Right ventricle myocardium superior (tissue), 1 donor: ENCODE measurements around the gene KRTCAP2. TPM values are rescaled to one million over a fixed set of nuclear protein-coding genes. Genes with fewer than 3 reads are reported as not detected.
"Not testable (repeated sequence)": the region's sequence is repeated elsewhere in the genome, so short reads cannot be mapped to it uniquely, and the experiment has no call there.

Source experiments
- ATAC-seq: fragments of 200-7000 bp; cut with Tn5 transposase; one replicate; pipeline ENCODE4 v1.9.1; 2020; ENCODE audit warnings: mild to moderate bottlenecking; ENCODE audit not compliant: poor library complexity
- DNase-seq: peaks from one replicate; pipeline ENCODE4 v3.0.0-alpha.2; 2020
- intact Hi-C: fragments of 100-400 bp; cut with DNase I; formaldehyde crosslinking; loops from one replicate; pipeline ENCODE4 v1.11.2; 2022
- total RNA-seq: library from RNA; stranded (reverse); fragmentation: NEBNext Ultra II Directional; extraction: Animal tissue kit (Norgen Biotek cat#: 25700); gene quantifications from one replicate; pipeline ENCODE4 v1.2.1, GENCODE V29; 2021
- donor health status: DM: no; HTN: yes; CAD: no; lungs with severe emphysema.

Gene KRTCAP2
- total RNA-seq, 1 donor from 2014 or later = 121 TPM

DNA sequence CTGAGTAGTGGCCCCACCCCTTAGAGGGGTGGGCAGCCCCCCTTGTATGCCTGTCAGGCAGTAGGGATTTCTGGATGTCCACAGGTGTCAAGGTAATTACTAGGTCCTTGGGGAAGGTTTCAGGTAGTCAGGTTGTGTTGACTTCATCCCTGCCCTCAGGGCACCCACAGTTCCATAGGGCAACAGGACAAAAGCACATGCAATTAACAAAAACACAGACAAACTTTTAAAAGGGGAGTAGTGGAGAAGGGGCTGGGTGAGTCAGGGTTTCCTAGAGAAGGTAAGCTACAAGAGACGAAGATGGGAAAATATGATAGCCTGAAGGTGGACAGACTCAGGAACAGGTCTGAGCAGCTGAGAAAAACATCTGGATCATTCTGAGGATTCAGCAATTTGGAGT, 14.1 kb downstream of the KRTCAP2 start:
- ATAC-seq (no peak), DNase-seq (no peak)
- intact Hi-C loops = no loop called here

- DNase-seq, ATAC-seq, intact Hi-C loops: not testable (repeated sequence)
Measured at GRCh38 chr1:155155996-155156643, 17.0 kb downstream of the KRTCAP2 start.

GRCh38 chr1:155145491-155145890, 27.6 kb downstream of the KRTCAP2 start:
- DNase-seq (no peak), ATAC-seq (no peak)
- intact Hi-C loops = no loop called here

GRCh38 chr1:155141749-155142148, 31.4 kb downstream of the KRTCAP2 start:
- no peak for ATAC-seq
- DNase-seq = no peak
- intact Hi-C loops = no loop called here

DNA sequence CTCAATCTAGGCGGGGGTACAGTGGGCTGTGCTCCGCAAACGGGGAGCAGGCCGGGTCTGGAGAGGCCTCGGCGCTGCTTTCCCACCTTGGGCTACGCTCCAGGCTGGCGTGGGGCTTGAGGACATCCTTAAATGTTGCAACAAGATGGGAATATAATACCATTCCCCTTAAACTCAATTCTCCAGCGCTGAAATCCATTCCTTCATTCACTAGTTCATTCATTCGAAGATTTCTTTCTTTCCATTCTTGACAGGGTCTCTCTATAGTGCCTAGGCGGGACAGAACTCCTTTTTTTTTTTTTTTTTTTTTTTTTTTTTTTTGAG, 32.5 kb downstream of the KRTCAP2 start:
- ATAC-seq = no peak
- DNase-seq = no peak
- intact Hi-C loops = no loop called here

GRCh38 chr1:155139895-155140629, 33.0 kb downstream of the KRTCAP2 start, which contains the start of gene DPM3:
Gene DPM3, minus strand, starts transcription at chr1:155140531. Its CDS starts 291 bp downstream, at chr1:155140240.
- intact Hi-C loops = no loop called here
- ATAC-seq = peak; percentile 77
- peak; percentile 95 for DNase-seq

DNA sequence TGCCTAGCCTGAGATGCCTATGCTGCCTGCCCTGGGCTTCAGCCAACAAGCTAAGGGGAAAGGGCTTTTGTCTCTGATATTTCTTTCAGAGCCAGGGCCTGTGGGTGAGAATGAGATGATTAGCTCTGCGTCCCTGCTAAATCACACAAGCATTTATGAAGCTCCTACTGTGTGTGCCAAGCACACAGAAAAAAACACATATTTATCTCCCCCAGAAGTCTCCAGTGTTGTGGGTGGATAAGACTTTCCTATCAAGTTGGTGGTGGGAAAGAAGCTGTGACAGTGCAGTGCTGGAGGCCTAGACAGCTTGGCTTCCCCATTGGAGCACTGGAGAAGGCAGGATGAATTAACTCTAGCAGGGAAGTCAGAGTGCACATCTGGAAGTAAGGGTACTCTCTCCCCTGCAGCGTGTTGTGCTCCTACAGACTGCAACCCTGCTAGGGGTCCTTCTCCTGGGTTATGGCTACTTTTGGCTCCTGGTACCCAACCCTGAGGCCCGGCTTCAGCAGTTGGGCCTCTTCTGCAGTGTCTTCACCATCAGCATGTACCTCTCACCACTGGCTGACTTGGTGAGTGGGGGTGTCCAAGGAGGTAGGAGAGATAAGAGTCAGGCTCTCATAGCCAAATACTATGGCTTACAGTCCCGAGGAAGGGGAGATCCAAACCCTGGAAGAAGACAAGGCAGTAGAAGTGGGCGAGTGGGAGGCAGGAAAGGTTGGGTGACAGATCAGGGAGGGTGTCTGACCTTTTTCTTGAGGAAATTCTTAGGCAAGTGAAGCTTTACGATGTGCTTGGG, 35.8 kb downstream of the KRTCAP2 start:
- DNase-seq (no peak), ATAC-seq (no peak)
- intact Hi-C loops = no loop called here

DNA sequence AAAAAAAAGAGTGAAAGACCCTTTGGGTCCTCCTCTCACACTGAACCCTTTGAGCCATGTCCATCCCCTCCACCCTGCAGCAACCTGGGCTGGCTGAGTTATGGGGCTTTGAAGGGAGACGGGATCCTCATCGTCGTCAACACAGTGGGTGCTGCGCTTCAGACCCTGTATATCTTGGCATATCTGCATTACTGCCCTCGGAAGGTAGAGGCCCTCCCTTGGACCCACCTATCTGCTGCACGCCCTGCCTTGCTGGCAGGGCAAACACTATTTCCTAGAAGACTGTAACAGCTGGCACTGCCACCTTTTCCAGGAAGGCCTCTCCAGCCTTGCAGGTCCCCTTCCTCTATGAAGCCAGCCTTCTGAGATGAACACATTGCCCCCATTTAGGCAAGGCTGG, 36.4 kb downstream of the KRTCAP2 start:
- ATAC-seq = no peak
- intact Hi-C loops = no loop called here
- no peak for DNase-seq

DNA sequence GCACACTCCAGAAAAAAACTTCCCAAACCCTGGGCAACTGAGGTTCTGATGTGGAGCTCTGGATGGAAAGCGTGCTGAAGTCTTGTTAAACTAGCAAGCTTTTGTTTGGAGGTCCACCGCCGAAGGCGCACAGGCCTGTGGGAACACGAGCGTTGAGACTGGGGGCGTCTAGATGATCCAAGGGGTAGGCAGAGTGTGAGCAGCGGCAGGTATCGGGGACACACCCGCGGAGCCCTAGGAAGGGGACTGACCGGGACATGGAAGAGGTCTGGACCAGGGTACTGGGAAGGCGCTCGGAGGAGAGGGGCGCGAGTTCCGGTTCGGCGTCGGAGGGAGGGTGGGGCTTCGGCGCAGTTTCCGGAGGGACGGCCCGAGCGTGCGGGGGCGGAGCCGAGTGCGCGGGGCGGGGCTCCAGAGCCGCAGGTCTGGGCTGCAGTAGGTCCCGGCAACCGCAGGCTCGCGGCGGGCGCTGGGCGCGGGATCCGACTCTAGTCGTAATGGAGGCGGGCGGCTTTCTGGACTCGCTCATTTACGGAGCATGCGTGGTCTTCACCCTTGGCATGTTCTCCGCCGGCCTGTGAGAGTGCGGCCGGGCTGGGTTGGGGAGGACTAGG, 37.6 kb downstream of the KRTCAP2 start, which contains the start of gene SLC50A1:
TSS of gene SLC50A1 (plus strand) at position 438 of the 614 bp plus-strand sequence. CDS start at position 498, 60 bp downstream.
- ATAC-seq (peak; percentile 94), DNase-seq (peak; percentile 97)
- intact Hi-C loops = no loop called here

DNA sequence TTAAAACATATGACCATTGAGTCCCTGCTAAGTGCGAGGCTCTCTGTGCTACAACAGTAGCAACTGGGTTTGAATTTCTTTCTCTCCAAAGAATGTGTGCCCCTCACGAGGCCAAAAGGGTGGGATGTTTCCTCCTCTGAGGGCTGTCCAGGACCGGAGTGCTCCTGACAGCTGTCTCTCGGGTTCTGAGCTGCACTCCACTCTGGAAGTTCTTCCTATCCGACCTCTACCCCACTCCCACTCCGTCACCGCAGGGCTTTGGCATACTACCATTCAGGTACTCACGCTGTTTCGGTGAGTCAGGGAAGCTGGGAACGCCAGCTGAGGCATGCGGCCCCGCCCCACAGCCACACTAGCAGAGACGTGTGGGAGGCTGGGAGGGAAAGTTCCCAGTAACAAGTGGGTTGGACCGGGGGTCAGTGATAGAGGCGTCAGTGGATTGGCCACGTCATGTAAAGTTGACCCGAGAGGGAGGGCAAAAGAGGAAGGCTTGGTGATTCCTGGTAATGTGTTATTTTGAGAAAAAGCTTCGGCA, 38.2 kb downstream of the KRTCAP2 start:
- intact Hi-C loops = no loop called here
- DNase-seq (peak; percentile 88), ATAC-seq (peak; percentile 55)

- ATAC-seq = no peak
- DNase-seq = no peak
- intact Hi-C loops = no loop called here
Measured at GRCh38 chr1:155134322-155134721, 38.8 kb downstream of the KRTCAP2 start.

GRCh38 chr1:155133799-155134281, 39.3 kb downstream of the KRTCAP2 start:
- DNase-seq = no peak
- no peak for ATAC-seq
- intact Hi-C loops = no loop called here

DNA sequence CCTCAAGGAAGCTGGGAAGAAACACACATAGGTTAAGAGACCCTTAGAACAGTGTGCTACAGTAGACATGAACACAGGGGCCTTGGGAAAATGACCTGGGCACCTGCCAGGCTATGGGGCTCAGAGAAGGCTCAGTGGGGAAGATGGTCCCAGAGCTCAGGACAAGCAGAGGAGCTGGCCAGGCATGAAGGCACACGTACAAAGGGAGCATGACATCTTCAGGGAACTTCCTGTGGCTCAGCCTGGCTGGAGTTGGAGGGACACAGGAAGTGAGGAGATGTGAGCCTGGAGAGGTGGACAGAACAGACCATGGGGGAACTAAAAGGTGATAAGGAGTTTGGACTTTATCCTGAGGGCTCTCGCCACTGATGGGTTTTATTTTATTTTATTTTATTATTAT, 41.2 kb downstream of the KRTCAP2 start:
- DNase-seq (no peak), ATAC-seq (no peak)
- intact Hi-C loops = no loop called here

DNA sequence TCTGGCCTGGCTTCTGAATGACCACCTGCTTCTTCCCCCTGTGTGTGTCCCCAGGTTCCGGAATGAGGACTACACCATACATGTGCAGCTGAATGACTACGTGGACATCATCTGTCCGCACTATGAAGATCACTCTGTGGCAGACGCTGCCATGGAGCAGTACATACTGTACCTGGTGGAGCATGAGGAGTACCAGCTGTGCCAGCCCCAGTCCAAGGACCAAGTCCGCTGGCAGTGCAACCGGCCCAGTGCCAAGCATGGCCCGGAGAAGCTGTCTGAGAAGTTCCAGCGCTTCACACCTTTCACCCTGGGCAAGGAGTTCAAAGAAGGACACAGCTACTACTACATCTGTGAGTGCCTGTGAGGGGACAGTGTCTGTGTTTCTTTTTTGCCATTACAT, 41.8 kb downstream of the KRTCAP2 start:
- peak; percentile 1 for ATAC-seq
- DNase-seq = peak; percentile 74

DNA sequence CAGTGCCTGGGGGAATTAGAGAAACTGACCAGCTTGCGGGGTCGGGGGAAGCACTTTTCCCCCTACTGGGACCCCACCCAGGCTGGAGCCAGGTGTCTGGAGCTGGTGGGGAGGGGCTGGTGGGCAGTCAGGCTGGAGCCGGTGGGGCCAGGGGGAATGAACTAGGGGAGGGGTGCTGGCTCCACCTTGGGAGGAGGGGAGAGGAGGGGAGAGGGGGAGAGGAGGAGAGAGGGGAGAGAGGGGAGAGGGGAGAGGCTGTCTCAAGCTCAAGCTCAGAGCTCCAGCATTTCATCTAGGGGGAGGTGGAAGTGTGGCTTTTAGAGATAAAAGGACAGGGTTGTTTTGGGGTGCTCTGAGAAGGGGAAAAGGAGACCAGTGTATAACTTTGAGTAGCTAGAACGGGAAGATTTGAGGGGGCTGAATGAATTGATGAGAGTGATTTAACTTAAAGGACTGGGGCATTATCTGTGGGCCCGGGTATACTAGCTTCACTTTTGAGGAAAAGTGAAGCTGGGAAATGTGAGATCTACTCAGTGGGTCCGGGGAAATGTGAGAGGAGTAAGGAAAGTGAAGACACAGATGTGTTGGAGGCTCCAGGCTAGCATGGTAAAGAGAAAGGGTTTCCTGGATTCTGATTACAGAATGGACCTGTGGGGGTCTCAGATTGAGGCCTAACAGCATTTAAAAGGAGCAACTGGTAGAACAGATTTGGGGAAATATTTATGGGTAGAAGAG, 42.7 kb downstream of the KRTCAP2 start:
- ATAC-seq = no peak
- intact Hi-C loops = no loop called here

More for the DNA sequence above, 41.8 kb downstream of the KRTCAP2 start:
- intact Hi-C loops = no loop called here

DNA sequence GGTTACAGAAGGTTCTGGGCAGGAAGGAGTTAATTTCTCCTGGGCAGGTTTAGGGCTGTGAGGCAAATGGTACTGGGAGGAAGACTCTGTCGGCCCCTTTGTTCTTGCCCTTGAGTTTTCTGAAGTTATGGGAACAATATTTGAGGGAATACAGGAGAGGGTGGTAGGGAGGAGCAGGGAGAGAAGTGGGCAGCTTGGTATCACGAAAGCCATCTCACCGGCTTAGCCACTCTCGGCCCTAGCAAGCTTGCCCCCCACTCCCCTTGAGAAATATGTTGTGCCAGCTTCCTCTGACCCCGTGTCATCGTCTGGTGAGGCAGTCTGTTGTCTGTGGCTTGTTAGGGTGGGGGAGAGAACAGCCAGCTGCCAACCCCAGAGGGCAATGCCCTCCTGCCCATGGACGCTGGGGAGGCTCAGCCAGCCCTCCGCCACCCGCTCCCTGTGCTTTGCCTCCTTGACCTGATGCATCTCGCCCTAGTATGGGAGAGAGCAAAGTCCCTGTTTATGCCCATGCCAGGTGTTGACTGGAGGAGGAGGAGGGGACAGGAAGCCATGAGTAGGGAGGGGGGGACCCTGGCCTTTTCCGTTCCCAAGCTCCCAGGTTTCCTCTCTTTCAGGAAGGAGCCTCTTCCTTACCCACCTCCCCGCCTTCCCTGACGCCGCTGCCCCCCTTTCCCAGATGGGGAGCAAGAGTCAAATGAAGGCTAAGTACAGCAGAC, 44.2 kb downstream of the KRTCAP2 start:
- DNase-seq (peak; percentile 55), ATAC-seq (peak; percentile 9)
- intact Hi-C loops = loop anchor here (5.0 kb wide), 2 partner anchors 37 to 38 kb away; no protein-coding TSS in a partner anchor

More for the DNA sequence above, 42.7 kb downstream of the KRTCAP2 start:
- DNase-seq = no peak
